Ascending aorta (tissue), 2 donors: ENCODE results near the gene CNTNAP2. TPM values are rescaled to one million over a fixed set of nuclear protein-coding genes. Genes with fewer than 3 reads are reported as not detected.

ENCODE experiments used
- DNase-seq, 2 donors: peaks; one replicate each; pipeline ENCODE4 v3.0.0-alpha.2; 2019; ENCODE audit warnings: low spot score in 2 of 2
- H3K27ac ChIP-seq, 2 donors: fragments of 200-600 bp; sonication (generic); one replicate each; pipeline ENCODE4 v1.5.1; 2016 to 2017; ENCODE audit warnings: mild to moderate bottlenecking in 1 of 2
- H3K27me3 ChIP-seq: fragments of 200-600 bp; sonication (generic); one replicate; pipeline ENCODE4 v1.5.1; 2017
- H3K36me3 ChIP-seq, 2 donors: fragments of 200-600 bp; sonication (generic); one replicate each; pipeline ENCODE4 v1.5.1; 2016
- H3K4me1 ChIP-seq, 2 donors: fragments of 200-600 bp; sonication (generic); one replicate each; pipeline ENCODE4 v1.5.1; 2016 to 2017; ENCODE audit warnings: mild to moderate bottlenecking in 1 of 2
- H3K4me3 ChIP-seq, 2 donors: fragments of 200-600 bp; sonication (generic); one replicate each; pipeline ENCODE4 v1.5.1; 2016 to 2017; ENCODE audit warnings: mild to moderate bottlenecking in 1 of 2
- H3K9me3 ChIP-seq, 2 donors: fragments of 200-600 bp; sonication (generic); one replicate each; pipeline ENCODE4 v1.5.1; 2016
- intact Hi-C: fragments of 100-400 bp; cut with DNase I; formaldehyde crosslinking; loops from one replicate; pipeline ENCODE4 v1.15.1; 2023
- total RNA-seq: library from RNA; depleted of rRNA; stranded (reverse); fragments of >200 nt; gene quantifications from one replicate; pipeline ENCODE4 v1.1.0, GENCODE V29; 2016
- TF ChIP-seq, protein P1 (sequence below), 3 experiments: fragments of 200-600 bp in 2 of 3; fragments of 450-650 bp in 1 of 3; sonication (generic) in 2 of 3; IDR thresholded peaks; one replicate each; pipeline ENCODE4 v1.5.1; 2016 to 2019; ENCODE audit warnings: antibody characterized with exemption in 3 of 3, mild to moderate bottlenecking in 1 of 3, moderate library complexity in 1 of 3

CNTNAP2 gene
- total RNA-seq, 1 donor from 2014 or later, result not detected

DNA sequence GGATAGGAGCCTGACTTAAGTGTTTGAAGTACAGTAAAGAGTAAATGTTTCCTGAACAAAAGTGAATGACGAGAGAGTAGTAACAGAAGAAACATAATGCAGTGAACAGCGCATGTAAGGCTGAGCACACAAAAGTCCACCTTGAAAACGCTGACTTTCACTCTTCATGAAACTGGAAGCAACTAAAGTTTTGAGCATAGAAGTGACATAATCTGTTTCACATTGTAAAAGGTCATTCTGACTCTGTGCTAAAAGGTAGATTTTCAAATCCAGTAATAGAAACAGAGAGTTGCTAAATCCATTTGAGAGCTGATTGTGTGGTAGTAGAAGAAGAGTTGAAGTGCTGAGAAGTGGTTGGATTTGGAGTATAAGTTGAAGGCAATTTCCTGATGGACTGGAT, 1037.0 kb downstream of the CNTNAP2 start:
- DNase-seq, result no peak
- no peak overlapping the region for H3K27ac ChIP-seq
- H3K27me3 ChIP-seq, result no peaks in the 10 kb centered on the region
- H3K36me3 ChIP-seq, result no peaks in the 10 kb centered on the region
- TF ChIP-seq, protein P1, sequence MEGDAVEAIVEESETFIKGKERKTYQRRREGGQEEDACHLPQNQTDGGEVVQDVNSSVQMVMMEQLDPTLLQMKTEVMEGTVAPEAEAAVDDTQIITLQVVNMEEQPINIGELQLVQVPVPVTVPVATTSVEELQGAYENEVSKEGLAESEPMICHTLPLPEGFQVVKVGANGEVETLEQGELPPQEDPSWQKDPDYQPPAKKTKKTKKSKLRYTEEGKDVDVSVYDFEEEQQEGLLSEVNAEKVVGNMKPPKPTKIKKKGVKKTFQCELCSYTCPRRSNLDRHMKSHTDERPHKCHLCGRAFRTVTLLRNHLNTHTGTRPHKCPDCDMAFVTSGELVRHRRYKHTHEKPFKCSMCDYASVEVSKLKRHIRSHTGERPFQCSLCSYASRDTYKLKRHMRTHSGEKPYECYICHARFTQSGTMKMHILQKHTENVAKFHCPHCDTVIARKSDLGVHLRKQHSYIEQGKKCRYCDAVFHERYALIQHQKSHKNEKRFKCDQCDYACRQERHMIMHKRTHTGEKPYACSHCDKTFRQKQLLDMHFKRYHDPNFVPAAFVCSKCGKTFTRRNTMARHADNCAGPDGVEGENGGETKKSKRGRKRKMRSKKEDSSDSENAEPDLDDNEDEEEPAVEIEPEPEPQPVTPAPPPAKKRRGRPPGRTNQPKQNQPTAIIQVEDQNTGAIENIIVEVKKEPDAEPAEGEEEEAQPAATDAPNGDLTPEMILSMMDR (IDR thresholded peaks at IDR 0.05), result no peak
- no peak overlapping the region for H3K4me3 ChIP-seq
- intact Hi-C loops, result no loop called here
- no peaks in the 10 kb centered on the region for H3K4me1 ChIP-seq
- no peaks in the 10 kb centered on the region for H3K9me3 ChIP-seq

DNA sequence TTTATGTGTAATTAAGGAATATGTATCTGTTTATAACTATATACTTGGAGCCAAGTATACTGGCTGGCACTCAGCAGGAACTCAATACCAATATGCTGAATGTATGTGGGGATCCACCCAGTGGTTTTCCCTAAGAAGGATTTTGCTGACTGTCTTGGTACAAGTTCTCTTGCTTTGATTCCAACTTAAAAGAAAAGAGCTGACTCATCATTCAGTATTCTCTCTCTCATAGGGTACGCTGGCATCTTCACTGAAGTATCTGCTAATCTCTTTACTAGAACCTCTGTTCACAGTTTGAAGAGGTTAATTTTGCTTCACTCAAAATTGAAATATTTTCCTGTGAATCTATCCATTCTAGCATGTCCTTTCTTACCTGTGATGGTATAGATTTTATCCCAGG, 1044.8 kb downstream of the CNTNAP2 start:
- TF ChIP-seq, protein P1 (IDR thresholded peaks at IDR 0.05), result no peak
- intact Hi-C loops, result no loop called here
- no peaks in the 10 kb centered on the region for H3K4me1 ChIP-seq
- no peaks in the 10 kb centered on the region for H3K36me3 ChIP-seq
- DNase-seq, result no peak
- no peak overlapping the region for H3K27ac ChIP-seq
- no peaks in the 10 kb centered on the region for H3K27me3 ChIP-seq
- H3K9me3 ChIP-seq, result no peaks in the 10 kb centered on the region
- H3K4me3 ChIP-seq, result no peak overlapping the region

- H3K4me3 ChIP-seq, result no peak overlapping the region
- no peaks in the 10 kb centered on the region for H3K9me3 ChIP-seq
- H3K36me3 ChIP-seq, result no peaks in the 10 kb centered on the region
- no peak overlapping the region for H3K27ac ChIP-seq
- H3K4me1 ChIP-seq, result no peaks in the 10 kb centered on the region
- no peaks in the 10 kb centered on the region for H3K27me3 ChIP-seq
- TF ChIP-seq, protein P1 (IDR thresholded peaks at IDR 0.05), result no peak
- no peak for DNase-seq
- intact Hi-C loops, result no loop called here
Measured at GRCh38 chr7:147170341-147171012, 1053.9 kb downstream of the CNTNAP2 start.

GRCh38 chr7:147171013-147171391, 1054.4 kb downstream of the CNTNAP2 start:
- no peak for DNase-seq
- TF ChIP-seq, protein P1 (IDR thresholded peaks at IDR 0.05), result no peak
- no peaks in the 10 kb centered on the region for H3K4me1 ChIP-seq
- intact Hi-C loops, result no loop called here
- H3K27ac ChIP-seq, result no peak overlapping the region
- H3K36me3 ChIP-seq, result no peaks in the 10 kb centered on the region
- no peaks in the 10 kb centered on the region for H3K9me3 ChIP-seq
- H3K27me3 ChIP-seq, result no peaks in the 10 kb centered on the region
- no peak overlapping the region for H3K4me3 ChIP-seq

DNA sequence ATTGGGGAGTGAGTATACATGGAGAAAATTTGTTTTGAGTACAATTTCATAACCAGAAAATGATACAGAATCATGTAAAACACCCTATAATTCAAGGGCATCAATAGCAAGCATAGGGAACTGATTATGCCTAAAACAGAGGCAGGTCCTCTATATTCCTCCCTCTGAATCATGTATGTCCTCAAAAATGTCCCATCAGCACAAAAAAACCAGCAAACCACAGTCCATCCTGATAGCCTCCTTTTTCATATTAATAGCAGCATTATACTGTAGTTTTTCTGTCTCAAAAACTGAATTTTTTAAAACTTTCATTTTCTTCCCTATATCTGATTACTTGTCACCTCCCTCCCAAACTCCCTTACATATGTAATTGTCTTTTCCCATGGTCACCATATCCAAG, 1057.3 kb downstream of the CNTNAP2 start:
- Histone ChIP-seq H3K4me3 (no peak overlapping the region), H3K36me3 (no peaks in the 10 kb centered on the region), H3K27me3 (no peaks in the 10 kb centered on the region), H3K4me1 (no peaks in the 10 kb centered on the region), H3K9me3 (no peaks in the 10 kb centered on the region), H3K27ac (no peak overlapping the region)
- TF ChIP-seq, protein P1 (IDR thresholded peaks at IDR 0.05), result no peak
- intact Hi-C loops, result no loop called here
- no peak for DNase-seq

DNA sequence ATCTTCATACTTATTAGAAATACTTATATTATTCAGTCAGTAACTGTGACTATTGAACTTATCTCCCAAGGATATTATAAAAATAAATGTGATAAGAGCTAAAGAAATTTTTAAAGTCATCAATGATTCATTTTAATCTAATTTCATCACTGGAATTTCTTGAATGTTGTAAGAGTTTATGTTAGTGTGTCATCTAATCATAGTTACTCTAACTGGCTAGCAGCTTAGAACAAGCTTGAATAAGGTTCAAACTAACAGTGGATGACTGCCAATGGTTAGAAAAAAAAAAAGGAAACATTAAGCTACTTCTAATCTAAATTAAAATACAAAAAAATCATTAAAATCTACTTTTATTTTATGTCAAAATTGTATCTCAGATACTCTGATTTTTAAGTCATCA, 1066.3 kb downstream of the CNTNAP2 start:
- TF ChIP-seq, protein P1 (IDR thresholded peaks at IDR 0.05), result no peak
- H3K27ac ChIP-seq, result no peak overlapping the region
- no peaks in the 10 kb centered on the region for H3K4me1 ChIP-seq
- no peaks in the 10 kb centered on the region for H3K9me3 ChIP-seq
- H3K36me3 ChIP-seq, result no peaks in the 10 kb centered on the region
- intact Hi-C loops, result no loop called here
- H3K4me3 ChIP-seq, result no peak overlapping the region
- no peaks in the 10 kb centered on the region for H3K27me3 ChIP-seq
- no peak for DNase-seq
